Cardiac muscle cell (in vitro differentiated cells and primary cell): ENCODE results near the gene MEIS3. TPM values are rescaled to one million over a fixed set of nuclear protein-coding genes. Genes with fewer than 3 reads are reported as not detected.
"Not testable (repeated sequence)": the region's sequence is repeated elsewhere in the genome, so short reads cannot be mapped to it uniquely, and the experiment has no call there.

Experiments used
- DNase-seq, 2 donors: peaks; one replicate each; pipeline versions ENCODE4 v3.0.0 to v3.0.0-alpha.2; 2010 to 2017; ENCODE audit warnings: low read depth in 1 of 2, low spot score in 1 of 2
- H3K27ac ChIP-seq: fragments of 200-600 bp; sonication (generic); 2 replicates; pipeline ENCODE4 v1.5.1; 2016
- H3K27me3 ChIP-seq: fragments of 200-600 bp; sonication (generic); 2 replicates; pipeline ENCODE4 v1.6.0; 2016; ENCODE audit warnings: control low read depth
- H3K36me3 ChIP-seq: fragments of 200-600 bp; sonication (generic); 2 replicates; pipeline ENCODE4 v1.5.1; 2016; ENCODE audit warnings: control low read depth
- H3K4me1 ChIP-seq: fragments of 200-600 bp; sonication (generic); 2 replicates; pipeline ENCODE4 v1.8.1; 2017; ENCODE audit warnings: low read depth, mild to moderate bottlenecking, mixed run types
- H3K4me3 ChIP-seq: fragments of 200-600 bp; sonication (generic); 2 replicates; pipeline ENCODE4 v1.5.1; 2016; ENCODE audit warnings: mild to moderate bottlenecking
- H3K9me3 ChIP-seq: fragments of 200-600 bp; sonication (generic); 2 replicates; pipeline ENCODE4 v1.5.1; 2017; ENCODE audit warnings: low read depth, mild to moderate bottlenecking, control low read depth
- polyA plus RNA-seq: library from polyadenylated mRNA; unstranded; fragments of >200 nt; fragmentation: Nextera tagmentation; extraction: Ambion mirVana; gene quantifications from 2 replicates; pipeline ENCODE4 v1.2.1, GENCODE V29; 2016
- total RNA-seq: library from RNA; depleted of rRNA; stranded (reverse); fragments of >200 nt; gene quantifications from 2 replicates; pipeline ENCODE4 v1.2.3, GENCODE V29; 2016
- TF ChIP-seq, protein P1 (sequence below): IDR thresholded peaks from 2 replicates; pipeline ENCODE4 v1.5.1; 2012; ENCODE audit warnings: low read depth, mild to moderate bottlenecking, low read length

MEIS3 gene
- total and polyA plus RNA-seq, 2 experiments from 2014 or later = 83.7 to 114 TPM

DNA sequence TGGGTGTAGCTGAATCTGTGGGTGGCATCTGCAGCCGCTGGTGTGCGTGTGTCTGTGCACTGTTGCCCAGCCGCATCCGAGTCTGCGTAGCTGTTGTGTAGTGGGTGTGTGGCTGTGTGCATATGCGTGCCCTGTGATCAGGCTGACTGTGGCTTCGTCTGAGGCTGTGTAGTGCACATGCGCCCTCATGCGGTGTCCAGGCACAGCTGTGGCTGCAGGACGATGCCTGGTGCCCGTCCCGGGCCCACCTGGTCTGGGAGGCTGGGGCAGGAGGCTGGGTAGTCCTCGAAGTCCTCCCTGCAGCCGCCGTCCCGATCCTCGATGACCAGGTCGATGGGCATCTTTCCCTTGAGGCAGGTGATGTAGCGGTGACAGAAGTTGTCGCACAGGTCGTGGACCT lies 4.9 kb downstream of the MEIS3 start:
- Histone ChIP-seq H3K4me3 (no peak overlapping the region), H3K36me3 (peaks cover 6% of the 10 kb centered on the region), H3K27ac (no peak overlapping the region), H3K27me3 (peaks cover 8% of the 10 kb centered on the region), H3K9me3 (no peaks in the 10 kb centered on the region), H3K4me1 (peaks cover 4% of the 10 kb centered on the region)
- peak in 1 of 2 donors; percentile 23 for DNase-seq
- TF ChIP-seq, protein P1, sequence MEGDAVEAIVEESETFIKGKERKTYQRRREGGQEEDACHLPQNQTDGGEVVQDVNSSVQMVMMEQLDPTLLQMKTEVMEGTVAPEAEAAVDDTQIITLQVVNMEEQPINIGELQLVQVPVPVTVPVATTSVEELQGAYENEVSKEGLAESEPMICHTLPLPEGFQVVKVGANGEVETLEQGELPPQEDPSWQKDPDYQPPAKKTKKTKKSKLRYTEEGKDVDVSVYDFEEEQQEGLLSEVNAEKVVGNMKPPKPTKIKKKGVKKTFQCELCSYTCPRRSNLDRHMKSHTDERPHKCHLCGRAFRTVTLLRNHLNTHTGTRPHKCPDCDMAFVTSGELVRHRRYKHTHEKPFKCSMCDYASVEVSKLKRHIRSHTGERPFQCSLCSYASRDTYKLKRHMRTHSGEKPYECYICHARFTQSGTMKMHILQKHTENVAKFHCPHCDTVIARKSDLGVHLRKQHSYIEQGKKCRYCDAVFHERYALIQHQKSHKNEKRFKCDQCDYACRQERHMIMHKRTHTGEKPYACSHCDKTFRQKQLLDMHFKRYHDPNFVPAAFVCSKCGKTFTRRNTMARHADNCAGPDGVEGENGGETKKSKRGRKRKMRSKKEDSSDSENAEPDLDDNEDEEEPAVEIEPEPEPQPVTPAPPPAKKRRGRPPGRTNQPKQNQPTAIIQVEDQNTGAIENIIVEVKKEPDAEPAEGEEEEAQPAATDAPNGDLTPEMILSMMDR = no peak

DNA sequence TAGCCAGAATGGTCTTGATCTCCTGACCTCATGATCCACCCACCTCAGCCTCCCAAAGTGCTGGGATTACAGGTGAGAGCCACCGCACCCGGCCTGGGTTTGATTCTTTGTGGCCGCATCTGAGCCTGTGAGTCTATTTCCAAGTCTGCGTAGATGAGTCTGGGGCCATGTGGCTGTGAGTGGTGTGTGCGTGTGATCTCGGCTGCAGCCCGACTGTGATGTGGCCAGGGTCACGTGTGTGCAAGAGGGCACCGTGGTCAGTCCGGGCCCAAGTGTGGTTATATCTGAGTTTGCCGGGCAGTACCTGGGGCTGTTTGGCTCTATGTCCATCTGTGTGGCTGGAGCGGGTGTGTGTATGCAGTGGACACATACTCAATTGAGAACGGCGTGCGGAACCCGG lies 5.4 kb downstream of the MEIS3 start:
- DNase-seq = no peak
- H3K27ac ChIP-seq = no peak overlapping the region
- TF ChIP-seq, protein P1 = no peak

DNA sequence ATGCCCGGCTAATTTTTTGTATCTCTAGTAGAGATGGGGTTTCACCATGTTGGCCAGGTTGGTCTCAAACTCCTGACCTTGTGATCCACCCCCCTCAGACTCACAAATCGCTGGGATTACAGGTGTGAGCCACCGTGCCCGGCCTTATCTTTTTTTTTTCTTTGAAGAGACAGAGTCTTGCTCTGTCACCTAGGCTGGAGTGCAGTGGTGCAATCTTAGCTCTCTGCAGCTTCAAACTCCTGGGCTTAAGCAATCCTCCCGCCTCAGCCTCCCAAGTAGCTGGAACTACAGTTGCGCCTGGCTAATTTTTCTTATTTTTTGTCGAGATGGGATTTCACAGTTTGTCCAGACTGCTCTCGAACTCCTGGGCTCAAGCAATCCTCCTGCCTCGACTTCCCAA lies 7.6 kb downstream of the MEIS3 start:
- H3K27ac ChIP-seq, H3K4me1 ChIP-seq, DNase-seq, H3K36me3 ChIP-seq, H3K9me3 ChIP-seq, H3K4me3 ChIP-seq, H3K27me3 ChIP-seq: not testable (repeated sequence)

More for the DNA sequence above, 5.4 kb downstream of the MEIS3 start:
- Histone ChIP-seq H3K36me3 (peaks cover 6% of the 10 kb centered on the region), H3K9me3 (no peaks in the 10 kb centered on the region), H3K4me1 (peaks cover 4% of the 10 kb centered on the region), H3K27me3 (peaks cover 8% of the 10 kb centered on the region), H3K4me3 (no peak overlapping the region)

DNA sequence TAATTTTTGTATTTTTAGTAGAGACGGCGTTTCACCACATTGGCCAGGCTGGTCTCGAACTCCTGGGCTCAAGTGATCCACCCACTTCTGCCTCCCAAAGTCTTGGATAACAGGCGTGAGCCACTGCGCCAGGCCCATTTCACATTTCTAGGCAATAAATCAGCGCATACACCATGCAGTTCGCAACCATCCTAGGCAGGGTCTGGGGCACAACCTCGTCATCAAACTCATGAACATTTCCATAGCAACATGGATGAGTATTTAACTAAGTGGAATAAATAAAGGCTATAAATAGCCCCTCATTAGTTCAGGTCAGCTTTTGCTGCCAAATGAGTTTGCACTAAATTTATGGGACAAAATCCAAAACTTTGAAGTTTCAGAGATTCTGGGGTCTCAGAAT lies 8.2 kb downstream of the MEIS3 start:
- Histone ChIP-seq H3K36me3 (peaks cover 6% of the 10 kb centered on the region), H3K27ac (no peak overlapping the region), H3K4me1 (no peaks in the 10 kb centered on the region), H3K27me3 (no peaks in the 10 kb centered on the region), H3K9me3 (no peaks in the 10 kb centered on the region), H3K4me3 (no peak overlapping the region)
- TF ChIP-seq, protein P1 = no peak
- no peak for DNase-seq

DNA sequence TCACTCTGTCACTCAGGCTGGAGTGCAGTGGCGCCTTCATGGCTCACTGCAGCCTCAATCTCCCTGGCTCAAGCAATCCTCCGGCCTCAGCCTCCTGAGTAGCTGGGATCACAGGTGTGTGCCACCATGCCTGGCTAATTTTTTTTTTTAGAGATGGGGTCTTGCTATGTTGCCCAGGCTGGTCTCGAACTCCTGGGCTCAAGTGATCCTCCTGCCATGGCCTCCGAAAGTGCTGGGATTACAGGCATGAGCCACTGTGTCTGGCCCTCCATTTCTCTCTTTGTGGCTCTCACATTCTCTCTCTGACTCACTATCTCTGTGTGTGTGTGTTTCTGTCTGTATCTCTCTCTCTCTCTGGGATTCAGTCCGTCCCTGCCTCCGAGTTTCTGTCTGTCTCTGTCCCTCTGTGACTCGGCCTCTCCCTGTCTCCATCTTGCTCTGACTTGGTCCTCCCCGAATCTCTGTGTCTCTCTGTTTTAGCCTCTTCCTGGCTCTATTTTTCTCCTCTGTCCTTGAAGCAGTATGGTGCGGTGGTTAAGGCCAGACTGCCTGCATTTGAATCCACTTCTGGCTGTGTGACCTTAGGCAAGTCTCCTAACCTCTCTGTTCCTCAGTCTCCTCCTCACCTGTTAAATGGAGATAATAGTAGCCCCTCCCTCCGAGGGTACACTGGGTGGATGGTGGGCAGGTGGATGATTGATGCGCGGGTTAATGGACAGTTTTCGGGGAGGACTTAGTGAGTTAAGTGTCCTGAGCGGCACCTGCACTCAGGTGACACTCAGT lies 11.0 kb downstream of the MEIS3 start:
- Histone ChIP-seq H3K4me1 (no peaks in the 10 kb centered on the region), H3K4me3 (no peak overlapping the region)
- TF ChIP-seq, protein P1 = no peak

DNA sequence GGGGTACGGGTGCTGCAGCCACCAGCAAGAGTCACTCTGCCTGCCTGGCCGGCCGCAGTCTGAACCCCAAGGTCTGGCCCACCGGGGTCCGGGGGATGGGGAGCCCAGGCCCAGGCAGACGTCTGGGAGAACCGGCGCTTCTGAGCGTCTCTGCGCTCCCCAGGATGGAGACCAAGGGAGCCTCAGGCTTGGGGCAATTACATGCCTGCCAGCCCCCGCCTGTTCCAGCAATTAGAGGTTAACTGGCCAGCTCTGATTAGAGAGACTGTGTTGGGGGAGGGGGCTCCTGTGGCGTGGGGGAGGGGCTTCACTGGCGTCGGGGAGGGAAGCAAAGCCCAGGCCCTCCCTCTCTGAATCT lies 11.9 kb downstream of the MEIS3 start:
- Histone ChIP-seq H3K4me3 (no peak overlapping the region), H3K9me3 (no peaks in the 10 kb centered on the region), H3K4me1 (no peaks in the 10 kb centered on the region), H3K27ac (no peak overlapping the region), H3K36me3 (no peaks in the 10 kb centered on the region), H3K27me3 (no peaks in the 10 kb centered on the region)
- no peak for DNase-seq
- TF ChIP-seq, protein P1 = no peak

More for the DNA sequence above, 11.0 kb downstream of the MEIS3 start:
- DNase-seq = no peak
- Histone ChIP-seq H3K36me3 (no peaks in the 10 kb centered on the region), H3K9me3 (no peaks in the 10 kb centered on the region), H3K27ac (no peak overlapping the region), H3K27me3 (no peaks in the 10 kb centered on the region)
